Smooth muscle cell (in vitro differentiated cells): Measurements from ENCODE around the gene BLOC1S2. TPM values are rescaled to one million over a fixed set of nuclear protein-coding genes. Genes with fewer than 3 reads are reported as not detected.

Experiments used
- DNase-seq: peaks from one replicate; lab custom pipeline; 2025; ENCODE audit not compliant: unreplicated experiment; lab: John Stamatoyannopoulos, UW
- H2AFZ ChIP-seq: fragments of 200-600 bp; sonication (generic); 2 replicates; pipeline ENCODE4 v1.6.0; 2016; ENCODE audit warnings: antibody characterized with exemption, low read depth, mild to moderate bottlenecking
- H3F3A ChIP-seq: fragments of 200-600 bp; sonication (generic); 2 replicates; pipeline ENCODE4 v1.6.0; 2017; ENCODE audit warnings: antibody characterized with exemption, low read depth
- H3K27ac ChIP-seq: fragments of 200-600 bp; sonication (generic); 2 replicates; pipeline ENCODE4 v1.5.1; 2016; ENCODE audit warnings: low read depth, mild to moderate bottlenecking
- H3K27me3 ChIP-seq: fragments of 200-600 bp; sonication (generic); 2 replicates; pipeline ENCODE4 v1.6.1; 2016; ENCODE audit warnings: low read depth, mild to moderate bottlenecking
- H3K36me3 ChIP-seq: fragments of 200-600 bp; sonication (generic); 2 replicates; pipeline ENCODE4 v1.5.1; 2016; ENCODE audit warnings: low read depth
- H3K4me1 ChIP-seq: fragments of 200-600 bp; sonication (generic); 2 replicates; pipeline ENCODE4 v1.5.1; 2016; ENCODE audit warnings: low read depth
- H3K4me2 ChIP-seq: fragments of 200-600 bp; sonication (generic); 2 replicates; pipeline ENCODE4 v1.6.0; 2016; ENCODE audit warnings: mild to moderate bottlenecking
- H3K4me3 ChIP-seq: fragments of 200-600 bp; sonication (generic); 2 replicates; pipeline ENCODE4 v1.5.1; 2016; ENCODE audit warnings: mild to moderate bottlenecking
- H3K79me2 ChIP-seq: fragments of 200-600 bp; sonication (generic); 2 replicates; pipeline ENCODE4 v1.6.0; 2016; ENCODE audit warnings: low read depth, mild to moderate bottlenecking
- H3K9ac ChIP-seq: fragments of 200-600 bp; sonication (generic); 2 replicates; pipeline ENCODE4 v1.6.0; 2016; ENCODE audit warnings: low read depth
- H3K9me3 ChIP-seq: fragments of 200-600 bp; sonication (generic); replicated peaks from 2 replicates; pipeline ENCODE4 v1.5.1; 2016; ENCODE audit warnings: low read depth
- H4K20me1 ChIP-seq: fragments of 200-600 bp; sonication (generic); 2 replicates; pipeline ENCODE4 v1.6.0; 2016; ENCODE audit warnings: low read depth
- WGBS: methylation state at CpG from one replicate; pipeline ENCODE4 v1.1.7; 2016; ENCODE audit warnings: low lambda C conversion rate; 5-methylcytosine and 5-hydroxymethylcytosine counted together
- polyA plus RNA-seq: library from polyadenylated mRNA; unstranded; fragments of >200 nt; fragmentation: Nextera tagmentation; extraction: Ambion mirVana; gene quantifications from 2 replicates; pipeline ENCODE4 v1.2.1, GENCODE V29; 2016
- total RNA-seq: library from RNA; depleted of rRNA; stranded (reverse); fragments of >200 nt; gene quantifications from 2 replicates; pipeline ENCODE4 v1.2.3, GENCODE V29; 2014
- TF ChIP-seq, protein P1 (sequence below): fragments of 200-600 bp; sonication (generic); IDR thresholded peaks from 2 replicates; pipeline ENCODE4 v1.5.1; 2017; ENCODE audit warnings: borderline replicate concordance, mild to moderate bottlenecking, antibody characterized with exemption; ENCODE audit not compliant: insufficient read depth, poor library complexity, severe bottlenecking

BLOC1S2 gene
- total RNA-seq: 67.2 and 82.1 TPM in 2 replicates
- 62.0 and 93.2 TPM in 2 replicates for polyA plus RNA-seq

DNA sequence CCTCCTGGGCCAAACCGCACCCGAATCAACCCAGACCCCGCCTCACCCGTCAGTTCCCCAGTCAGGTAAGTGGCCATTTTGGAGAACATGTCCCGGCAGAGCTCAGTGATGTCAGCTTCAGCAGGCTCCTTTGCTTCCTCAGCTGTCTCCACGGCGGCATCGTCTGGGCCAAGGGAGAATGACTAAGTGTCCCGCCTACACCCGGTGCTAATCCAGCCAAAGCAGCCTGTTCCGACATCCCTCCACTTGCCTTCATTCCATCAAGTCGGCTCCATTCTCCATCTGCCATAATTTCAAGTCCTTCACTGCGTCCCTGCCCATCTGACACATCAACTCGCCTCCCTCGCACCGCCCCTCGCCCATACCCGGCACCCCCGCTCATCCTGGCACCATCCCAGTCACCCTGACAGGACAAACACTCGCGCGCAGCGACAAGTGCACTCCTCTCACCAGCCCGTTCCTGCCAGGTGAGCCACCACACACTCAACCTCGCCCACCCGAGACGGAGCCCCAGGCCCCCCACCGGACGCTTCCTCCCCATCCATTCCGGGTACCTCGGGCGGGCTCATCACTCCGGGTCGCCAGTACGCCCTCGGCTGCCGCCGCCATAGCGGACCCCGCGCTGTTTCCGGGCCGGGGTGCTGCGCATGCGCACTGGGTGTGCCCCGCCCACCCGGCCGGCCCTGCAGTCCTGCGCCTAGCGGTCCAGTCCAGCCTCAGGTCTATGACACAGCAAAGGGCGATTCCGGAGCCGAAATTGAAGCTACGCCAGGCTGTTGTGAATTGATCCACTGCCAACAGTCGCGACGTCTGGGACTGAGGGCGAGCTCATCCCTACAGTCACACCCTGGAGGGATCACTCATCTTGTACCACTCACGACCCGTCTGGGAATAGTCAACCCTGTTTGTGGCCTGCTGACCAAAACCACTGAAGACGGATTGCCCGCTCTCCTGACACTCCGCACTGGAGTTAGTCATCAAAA is at the start of gene BLOC1S2:
Gene BLOC1S2, minus strand, starts transcription at position 630 of the 983 bp plus-strand sequence. Its CDS starts 21 bp downstream, at position 609.
- peaks cover 12% of the 10 kb centered on the region for H3K4me1 ChIP-seq
- H3K4me2 ChIP-seq: peak within 1 kb of the TSS; percentile 92
- H3K9me3 ChIP-seq: no peaks in the 10 kb centered on the region
- H2AFZ ChIP-seq: peak within 1 kb of the TSS; percentile 90
- peak within 1 kb of the TSS; percentile 89 for H3K9ac ChIP-seq
- peaks cover 22% of the 10 kb centered on the region for H4K20me1 ChIP-seq
- TF ChIP-seq, protein P1, sequence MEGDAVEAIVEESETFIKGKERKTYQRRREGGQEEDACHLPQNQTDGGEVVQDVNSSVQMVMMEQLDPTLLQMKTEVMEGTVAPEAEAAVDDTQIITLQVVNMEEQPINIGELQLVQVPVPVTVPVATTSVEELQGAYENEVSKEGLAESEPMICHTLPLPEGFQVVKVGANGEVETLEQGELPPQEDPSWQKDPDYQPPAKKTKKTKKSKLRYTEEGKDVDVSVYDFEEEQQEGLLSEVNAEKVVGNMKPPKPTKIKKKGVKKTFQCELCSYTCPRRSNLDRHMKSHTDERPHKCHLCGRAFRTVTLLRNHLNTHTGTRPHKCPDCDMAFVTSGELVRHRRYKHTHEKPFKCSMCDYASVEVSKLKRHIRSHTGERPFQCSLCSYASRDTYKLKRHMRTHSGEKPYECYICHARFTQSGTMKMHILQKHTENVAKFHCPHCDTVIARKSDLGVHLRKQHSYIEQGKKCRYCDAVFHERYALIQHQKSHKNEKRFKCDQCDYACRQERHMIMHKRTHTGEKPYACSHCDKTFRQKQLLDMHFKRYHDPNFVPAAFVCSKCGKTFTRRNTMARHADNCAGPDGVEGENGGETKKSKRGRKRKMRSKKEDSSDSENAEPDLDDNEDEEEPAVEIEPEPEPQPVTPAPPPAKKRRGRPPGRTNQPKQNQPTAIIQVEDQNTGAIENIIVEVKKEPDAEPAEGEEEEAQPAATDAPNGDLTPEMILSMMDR: no peak
- H3K4me3 ChIP-seq: peak within 1 kb of the TSS; percentile 90
- no peaks in the 10 kb centered on the region for H3K36me3 ChIP-seq
- peak within 1 kb of the TSS; percentile 99 for H3K27ac ChIP-seq
- peaks cover 11% of the 10 kb centered on the region for H3F3A ChIP-seq
- peak; percentile 95 for DNase-seq
- WGBS: 2% methylated on average over 50 of the region's 63 CpGs
- peaks cover 2% of the 10 kb centered on the region for H3K27me3 ChIP-seq
- H3K79me2 ChIP-seq: peaks cover 36% of the 10 kb centered on the region

DNA sequence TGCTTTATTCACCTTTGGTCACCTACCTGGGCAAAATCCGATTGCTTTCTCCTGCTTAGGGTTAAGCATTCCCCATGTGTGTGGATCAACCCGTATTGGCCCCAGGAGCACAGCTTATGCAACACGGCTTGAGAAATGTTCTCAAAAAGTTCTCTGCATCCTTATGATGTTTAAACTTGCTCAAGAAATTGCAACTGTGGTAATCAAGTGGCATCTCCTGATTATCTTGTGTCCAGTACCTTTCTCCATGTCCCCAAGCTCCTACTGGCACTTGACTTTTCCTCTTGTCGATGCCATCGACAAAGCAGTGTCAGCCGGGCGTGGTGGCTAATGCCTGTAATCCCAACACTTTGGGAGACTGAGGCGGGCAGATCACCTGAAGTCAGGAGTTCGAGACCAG is 48.3 kb upstream of the BLOC1S2 start:
- peaks cover 46% of the 10 kb centered on the region for H3K27me3 ChIP-seq
- no peak overlapping the region for H3K9ac ChIP-seq

DNA sequence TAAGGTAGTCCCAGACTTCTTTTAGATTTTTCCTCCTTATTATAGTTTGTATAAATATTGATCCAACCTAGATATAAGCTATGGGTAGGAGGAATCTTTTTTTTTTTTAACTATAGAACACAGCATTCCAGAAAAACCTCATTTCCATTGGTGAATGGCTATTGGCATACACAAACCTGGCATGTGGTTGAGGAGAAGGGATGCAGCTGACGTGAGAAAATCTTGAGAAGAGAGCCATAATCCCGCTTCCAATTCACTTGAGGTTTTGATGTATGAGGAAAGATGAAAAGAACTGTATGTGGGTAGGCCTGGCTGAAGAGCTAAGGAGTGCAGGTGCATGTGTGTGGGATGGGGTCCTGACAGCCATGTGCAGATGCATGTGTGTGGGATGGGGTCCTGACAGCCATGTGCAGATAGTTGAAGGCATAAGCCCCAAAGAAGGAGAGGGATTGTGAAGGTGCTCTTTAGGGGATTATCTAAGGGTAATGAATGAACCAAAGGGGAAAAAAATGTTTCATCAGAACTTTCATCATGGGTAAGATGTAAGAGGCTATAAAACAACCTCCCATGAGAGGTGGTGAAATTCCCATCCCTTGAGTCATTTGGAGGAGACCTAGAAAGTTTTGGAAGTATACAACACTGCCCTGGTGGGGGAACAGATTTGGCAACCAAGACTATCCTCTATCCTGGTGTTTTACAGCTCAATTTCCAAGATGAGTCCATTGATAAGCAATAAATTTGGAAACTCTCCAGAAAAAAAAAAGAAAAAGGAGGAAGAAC is 47.4 kb upstream of the BLOC1S2 start:
- WGBS: 95% methylated on average over 2 of the region's 2 CpGs
- peaks cover 56% of the 10 kb centered on the region for H3K27me3 ChIP-seq
- no peaks in the 10 kb centered on the region for H3K9me3 ChIP-seq
- H2AFZ ChIP-seq: no peak overlapping the region
- TF ChIP-seq, protein P1: no peak
- H3K4me1 ChIP-seq: no peaks in the 10 kb centered on the region
- no peaks in the 10 kb centered on the region for H3K79me2 ChIP-seq
- no peak overlapping the region for H3K9ac ChIP-seq
- H3K36me3 ChIP-seq: no peaks in the 10 kb centered on the region
- no peak overlapping the region for H3K4me3 ChIP-seq
- no peak overlapping the region for H3K4me2 ChIP-seq
- no peak for DNase-seq
- H3K27ac ChIP-seq: no peak overlapping the region
- no peaks in the 10 kb centered on the region for H3F3A ChIP-seq
- H4K20me1 ChIP-seq: no peaks in the 10 kb centered on the region

More for the DNA sequence above, 48.3 kb upstream of the BLOC1S2 start:
- H4K20me1 ChIP-seq: no peaks in the 10 kb centered on the region
- no peak overlapping the region for H3K27ac ChIP-seq
- no peaks in the 10 kb centered on the region for H3F3A ChIP-seq
- H3K9me3 ChIP-seq: no peaks in the 10 kb centered on the region
- H3K36me3 ChIP-seq: no peaks in the 10 kb centered on the region
- no peak overlapping the region for H2AFZ ChIP-seq
- TF ChIP-seq, protein P1: no peak
- 88% methylated on average over 9 of the region's 9 CpGs for WGBS
- no peaks in the 10 kb centered on the region for H3K79me2 ChIP-seq
- no peak for DNase-seq
- no peak overlapping the region for H3K4me2 ChIP-seq
- no peaks in the 10 kb centered on the region for H3K4me1 ChIP-seq
- no peak overlapping the region for H3K4me3 ChIP-seq
